GM12878 (cell line): Measurements from ENCODE around the gene PHF21B. TPM values are rescaled to one million over a fixed set of nuclear protein-coding genes. Genes with fewer than 3 reads are reported as not detected.

Experiments used
- ATAC-seq: fragments of 200-7000 bp; cut with Tn5 transposase; 3 replicates; pipeline ENCODE4 v1.9.1; 2020; ENCODE audit warnings: mild to moderate bottlenecking, moderate library complexity
- BruUV-seq: library from RNA; stranded (reverse); fragments of 400-500 nt; replicated peaks from 2 replicates; lab custom pipeline; 2021; lab: Mats Ljungman, UMichigan
- CTCF ChIA-PET: fragments of 300-600 bp; sonication (Branson Sonifier 250); formaldehyde crosslinking; extraction: SDS; loops from one replicate; lab custom pipeline; 2021; ENCODE audit warnings: inconsistent platforms; lab: Yijun Ruan, JAX
- POLR2A ChIA-PET: fragments of 350-600 bp; formaldehyde crosslinking; extraction: SDS; loops from one replicate; lab custom pipeline; 2021; ENCODE audit warnings: inconsistent platforms; lab: Charles Lee
- RAD21 ChIA-PET: fragments of 300-600 bp; sonication (Branson Sonifier 250); formaldehyde crosslinking; loops from one replicate; lab custom pipeline; 2023; ENCODE audit warnings: antibody characterized with exemption; ENCODE audit not compliant: unreplicated experiment; lab: Charles Lee
- SMC1A ChIA-PET: fragments of 300-600 bp; sonication (Branson Sonifier 250); formaldehyde crosslinking; loops from one replicate; lab custom pipeline; 2023; ENCODE audit not compliant: unreplicated experiment, uncharacterized antibody; lab: Charles Lee
- DNase-seq: peaks from one replicate; pipeline ENCODE4 v3.0.0-alpha.2; 2011; ENCODE audit warnings: low read depth, low spot score
- FAIRE-seq: peaks from 3 replicates; lab custom pipeline; 2011; peaks lifted over from hg19 to GRCh38; lab: Jason Lieb, UNC
- H2AFZ ChIP-seq: 2 replicates; pipeline ENCODE4 v1.6.0; 2011; ENCODE audit warnings: low read depth, low read length, control low read depth; ENCODE audit not compliant: control insufficient read depth
- H3K27ac ChIP-seq: 2 replicates; pipeline ENCODE4 v1.5.1; 2011; ENCODE audit warnings: control low read depth; ENCODE audit not compliant: control insufficient read depth, insufficient read depth
- H3K27me3 ChIP-seq, 2 experiments: replicated peaks in 1 of 2; 2 replicates each; pipeline versions ENCODE4 v1.6.0 to v1.6.1; 2011; ENCODE audit warnings: low read length in 1 of 2; ENCODE audit not compliant: control insufficient read depth in 2 of 2, insufficient read depth in 2 of 2
- H3K36me3 ChIP-seq, 2 experiments: 2 replicates each; pipeline ENCODE4 v1.5.1; 2011; ENCODE audit warnings: low read length in 1 of 2; ENCODE audit not compliant: control insufficient read depth in 2 of 2, insufficient read depth in 2 of 2
- H3K4me1 ChIP-seq: 2 replicates; pipeline ENCODE4 v1.6.1; 2011; ENCODE audit warnings: mild to moderate bottlenecking, low read length, moderate library complexity, mixed read lengths; ENCODE audit not compliant: control insufficient read depth, insufficient read depth
- H3K4me2 ChIP-seq: 2 replicates; pipeline ENCODE4 v1.6.0; 2011; ENCODE audit warnings: control low read depth; ENCODE audit not compliant: control insufficient read depth, insufficient read depth
- H3K4me3 ChIP-seq: fragments of 200-600 bp; sonication (generic); 2 replicates; pipeline ENCODE4 v1.5.1; 2016
- H3K79me2 ChIP-seq: 2 replicates; pipeline ENCODE4 v1.6.0; 2011; ENCODE audit warnings: low read length; ENCODE audit not compliant: control insufficient read depth, insufficient read depth
- H3K9ac ChIP-seq: 2 replicates; pipeline ENCODE4 v1.8.0; 2011; ENCODE audit warnings: low read length, control low read depth, mixed read lengths; ENCODE audit not compliant: control insufficient read depth, insufficient read depth
- H3K9me3 ChIP-seq: replicated peaks from 3 replicates; pipeline ENCODE4 v1.5.1; 2011; ENCODE audit warnings: mild to moderate bottlenecking, low read length; ENCODE audit not compliant: control insufficient read depth, insufficient read depth
- H4K20me1 ChIP-seq: 2 replicates; pipeline ENCODE4 v1.6.0; 2011; ENCODE audit not compliant: control insufficient read depth, insufficient read depth
- BACH1 ChIP-seq: fragments of 450-650 bp; IDR thresholded peaks from 2 replicates; pipeline ENCODE4 v1.6.1; 2017; ENCODE audit warnings: mild to moderate bottlenecking, borderline replicate concordance
- CBFB ChIP-seq: IDR thresholded peaks from 2 replicates; pipeline ENCODE4 v1.6.1; 2016; ENCODE audit warnings: antibody characterized with exemption, low read depth
- FOS ChIP-seq: IDR thresholded peaks from 3 replicates; pipeline ENCODE4 v1.6.1; 2011; ENCODE audit warnings: borderline replicate concordance; ENCODE audit not compliant: insufficient read length; ENCODE audit errors: extremely low read depth
- FOXK2 ChIP-seq: fragments of 450-650 bp; IDR thresholded peaks from 2 replicates; pipeline ENCODE4 v1.6.1; 2017; ENCODE audit warnings: mild to moderate bottlenecking, moderate library complexity
- FOXM1 ChIP-seq: IDR thresholded peaks from 2 replicates; pipeline ENCODE4 v1.6.1; 2012; ENCODE audit warnings: low read depth, mild to moderate bottlenecking, inconsistent platforms, low read length, moderate library complexity
- MTA3 ChIP-seq: IDR thresholded peaks from 2 replicates; pipeline ENCODE4 v1.6.1; 2012; ENCODE audit warnings: low read length, inconsistent platforms, borderline replicate concordance
- RAD21 ChIP-seq: IDR thresholded peaks from 2 replicates; pipeline ENCODE4 v1.6.1; 2011; ENCODE audit warnings: mild to moderate bottlenecking, low read depth, low read length, moderate library complexity; ENCODE audit not compliant: insufficient read depth
- SIX5 ChIP-seq: IDR thresholded peaks from 2 replicates; pipeline ENCODE4 v1.6.1; 2011; ENCODE audit warnings: mild to moderate bottlenecking, low read depth, low read length, moderate library complexity; ENCODE audit not compliant: severe bottlenecking
- TAF1 ChIP-seq: IDR thresholded peaks from 2 replicates; pipeline ENCODE4 v1.6.1; 2011; ENCODE audit warnings: mild to moderate bottlenecking, low read depth, low read length, borderline replicate concordance
- ZZZ3 ChIP-seq: IDR thresholded peaks from 2 replicates; pipeline ENCODE4 v1.6.1; 2011; ENCODE audit warnings: low read depth; ENCODE audit not compliant: control insufficient read depth, insufficient read length
- WGBS: methylation state at CpG from one replicate; pipeline ENCODE4 v1.1.6; 2016; ENCODE audit warnings: low lambda C conversion rate; ENCODE audit not compliant: insufficient replicate concordance, insufficient coverage; ENCODE audit errors: missing lambda C conversion rate; 5-methylcytosine and 5-hydroxymethylcytosine counted together
- in situ Hi-C: fragments of 300-500 bp; cut with MboI; formaldehyde crosslinking; loops from 9 replicates; pipeline ENCODE4 v1.14.3; 2018; ENCODE audit warnings: mixed read lengths
- intact Hi-C: fragments of 100-400 bp; cut with micrococcal nuclease; formaldehyde crosslinking; loops from one replicate; pipeline ENCODE4 v1.14.2; 2022; ENCODE audit not compliant: unreplicated experiment
- polyA plus RNA-seq, 11 experiments: library from polyadenylated mRNA; depleted of rRNA in 4 of 11; unstranded in 6 of 11; stranded (reverse) in 5 of 11; fragments of >200 nt; fragmentation: Nextera tagmentation in 4 of 11; fragmentation: Illumina TruSeq in 1 of 11; extraction: Ambion mirVana in 4 of 11; extraction: Trizol in 1 of 11; gene quantifications; 1 replicate in 1 of 11; 2 replicates in 10 of 11; pipeline versions ENCODE4 v1.2.1 to v1.2.3, GENCODE V29; 2011 to 2016; ENCODE audit warnings: inconsistent platforms in 2 of 11, missing spikeins in 2 of 11, low read depth in 1 of 11
- total RNA-seq, 4 experiments: library from RNA; depleted of rRNA in 3 of 4; stranded (reverse); fragments of >200 nt in 3 of 4; fragmentation: Illumina TruSeq in 1 of 4; extraction: Trizol in 1 of 4; gene quantifications; 2 replicates each; pipeline versions ENCODE4 v1.2.1 to v1.2.3, GENCODE V29; 2013 to 2021
- TF ChIP-seq, protein P1 (sequence below): fragments of 450-650 bp; IDR thresholded peaks from 2 replicates; pipeline ENCODE4 v1.6.1; 2017; ENCODE audit warnings: mild to moderate bottlenecking, moderate library complexity
- TF ChIP-seq, protein P2 (sequence below): fragments of 450-650 bp; IDR thresholded peaks from 2 replicates; pipeline ENCODE4 v1.6.1; 2017; ENCODE audit warnings: borderline replicate concordance

PHF21B gene
- total and polyA plus RNA-seq, 10 of the 15 experiments (the other 5 are each of a cell fraction or from before 2014, with no cell fraction given): 0.03 to 0.35 TPM; not detected in 8

- no peak for TF ChIP-seq CBFB
- no peak for TF ChIP-seq ZZZ3
- TF ChIP-seq TAF1: no peak
- no peak for TF ChIP-seq SIX5
These were observed 121.9 kb downstream of the PHF21B start (continued) for GRCh38 chr22:44887941-44888366.

GRCh38 chr22:44885806-44886360 lies 123.9 kb downstream of the PHF21B start:
- no peak overlapping the region for H3K9ac ChIP-seq
- no peaks in the 10 kb centered on the region for H3K79me2 ChIP-seq
- no peaks in the 10 kb centered on the region for H3K4me1 ChIP-seq
- intact Hi-C loops: no loop called here
- no peak overlapping the region for H3K4me3 ChIP-seq
- H2AFZ ChIP-seq: no peak overlapping the region
- no peak overlapping the region for H3K27ac ChIP-seq
- RAD21 ChIA-PET: no interaction called here
- H3K36me3 ChIP-seq: no peaks in the 10 kb centered on the region
- DNase-seq: no peak
- no peaks in the 10 kb centered on the region for H4K20me1 ChIP-seq
- TF ChIP-seq RAD21 (no peak), FOS (no peak), BACH1 (no peak), FOXM1 (no peak), MTA3 (no peak), FOXK2 (no peak)
- TF ChIP-seq, protein P1, sequence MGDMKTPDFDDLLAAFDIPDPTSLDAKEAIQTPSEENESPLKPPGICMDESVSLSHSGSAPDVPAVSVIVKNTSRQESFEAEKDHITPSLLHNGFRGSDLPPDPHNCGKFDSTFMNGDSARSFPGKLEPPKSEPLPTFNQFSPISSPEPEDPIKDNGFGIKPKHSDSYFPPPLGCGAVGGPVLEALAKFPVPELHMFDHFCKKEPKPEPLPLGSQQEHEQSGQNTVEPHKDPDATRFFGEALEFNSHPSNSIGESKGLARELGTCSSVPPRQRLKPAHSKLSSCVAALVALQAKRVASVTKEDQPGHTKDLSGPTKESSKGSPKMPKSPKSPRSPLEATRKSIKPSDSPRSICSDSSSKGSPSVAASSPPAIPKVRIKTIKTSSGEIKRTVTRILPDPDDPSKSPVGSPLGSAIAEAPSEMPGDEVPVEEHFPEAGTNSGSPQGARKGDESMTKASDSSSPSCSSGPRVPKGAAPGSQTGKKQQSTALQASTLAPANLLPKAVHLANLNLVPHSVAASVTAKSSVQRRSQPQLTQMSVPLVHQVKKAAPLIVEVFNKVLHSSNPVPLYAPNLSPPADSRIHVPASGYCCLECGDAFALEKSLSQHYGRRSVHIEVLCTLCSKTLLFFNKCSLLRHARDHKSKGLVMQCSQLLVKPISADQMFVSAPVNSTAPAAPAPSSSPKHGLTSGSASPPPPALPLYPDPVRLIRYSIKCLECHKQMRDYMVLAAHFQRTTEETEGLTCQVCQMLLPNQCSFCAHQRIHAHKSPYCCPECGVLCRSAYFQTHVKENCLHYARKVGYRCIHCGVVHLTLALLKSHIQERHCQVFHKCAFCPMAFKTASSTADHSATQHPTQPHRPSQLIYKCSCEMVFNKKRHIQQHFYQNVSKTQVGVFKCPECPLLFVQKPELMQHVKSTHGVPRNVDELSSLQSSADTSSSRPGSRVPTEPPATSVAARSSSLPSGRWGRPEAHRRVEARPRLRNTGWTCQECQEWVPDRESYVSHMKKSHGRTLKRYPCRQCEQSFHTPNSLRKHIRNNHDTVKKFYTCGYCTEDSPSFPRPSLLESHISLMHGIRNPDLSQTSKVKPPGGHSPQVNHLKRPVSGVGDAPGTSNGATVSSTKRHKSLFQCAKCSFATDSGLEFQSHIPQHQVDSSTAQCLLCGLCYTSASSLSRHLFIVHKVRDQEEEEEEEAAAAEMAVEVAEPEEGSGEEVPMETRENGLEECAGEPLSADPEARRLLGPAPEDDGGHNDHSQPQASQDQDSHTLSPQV: no peak
- TF ChIP-seq, protein P2, sequence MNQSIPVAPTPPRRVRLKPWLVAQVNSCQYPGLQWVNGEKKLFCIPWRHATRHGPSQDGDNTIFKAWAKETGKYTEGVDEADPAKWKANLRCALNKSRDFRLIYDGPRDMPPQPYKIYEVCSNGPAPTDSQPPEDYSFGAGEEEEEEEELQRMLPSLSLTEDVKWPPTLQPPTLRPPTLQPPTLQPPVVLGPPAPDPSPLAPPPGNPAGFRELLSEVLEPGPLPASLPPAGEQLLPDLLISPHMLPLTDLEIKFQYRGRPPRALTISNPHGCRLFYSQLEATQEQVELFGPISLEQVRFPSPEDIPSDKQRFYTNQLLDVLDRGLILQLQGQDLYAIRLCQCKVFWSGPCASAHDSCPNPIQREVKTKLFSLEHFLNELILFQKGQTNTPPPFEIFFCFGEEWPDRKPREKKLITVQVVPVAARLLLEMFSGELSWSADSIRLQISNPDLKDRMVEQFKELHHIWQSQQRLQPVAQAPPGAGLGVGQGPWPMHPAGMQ: no peak
- TF ChIP-seq, all 136 proteins: peak for 0
- 4% methylated on average over 13 of the region's 14 CpGs for whole genome bisulfite sequencing
- in situ Hi-C loops: loop anchor here (25.0 kb wide), 1 partner anchor 524 kb away; no protein-coding TSS in a partner anchor
- H3K27me3 ChIP-seq: no peaks in the 10 kb centered on the region
- no peak overlapping the region for H3K4me2 ChIP-seq
- ATAC-seq: no peak
- ChIA-PET SMC1A (no interaction called here), CTCF (no interaction called here), POLR2A (no interaction called here)
- H3K9me3 ChIP-seq: no peaks in the 10 kb centered on the region
- no peak for FAIRE-seq
- BruUV-seq: no TSS peak
